Bronchial epithelial cell (primary cell): Measurements from ENCODE around the gene RUSF1. TPM values are rescaled to one million over a fixed set of nuclear protein-coding genes. Genes with fewer than 3 reads are reported as not detected.

Experiments
- DNase-seq: peaks from one replicate; pipeline ENCODE4 v3.0.0-alpha.2; 2010; ENCODE audit warnings: low read depth
- FAIRE-seq: peaks from 2 replicates; lab custom pipeline; 2011; peaks lifted over from hg19 to GRCh38; lab: Jason Lieb, UNC
- H3K27me3 ChIP-seq: 2 replicates; pipeline ENCODE4 v1.5.1; 2011; ENCODE audit warnings: low read length; ENCODE audit not compliant: control insufficient read depth, insufficient read depth
- H3K36me3 ChIP-seq: 2 replicates; pipeline ENCODE4 v1.5.1; 2011; ENCODE audit warnings: low read length; ENCODE audit not compliant: control insufficient read depth, insufficient read depth
- H3K4me3 ChIP-seq: 2 replicates; pipeline ENCODE4 v1.5.1; 2011; ENCODE audit warnings: mild to moderate bottlenecking, low read depth, low read length, control low read depth
- total RNA-seq: library from RNA; depleted of rRNA; stranded (reverse); fragments of >200 nt; gene quantifications from 2 replicates; pipeline ENCODE4 v1.2.1, GENCODE V29; 2014
- TF ChIP-seq, protein P1 (sequence below): IDR thresholded peaks from 2 replicates; pipeline ENCODE4 v1.5.1; 2011; ENCODE audit warnings: mild to moderate bottlenecking, moderate library complexity, low read length, control low read depth, inconsistent platforms; ENCODE audit not compliant: insufficient read depth, severe bottlenecking

RUSF1 gene
- total RNA-seq, 1 donor from 2014 or later, result 26.9 TPM

DNA sequence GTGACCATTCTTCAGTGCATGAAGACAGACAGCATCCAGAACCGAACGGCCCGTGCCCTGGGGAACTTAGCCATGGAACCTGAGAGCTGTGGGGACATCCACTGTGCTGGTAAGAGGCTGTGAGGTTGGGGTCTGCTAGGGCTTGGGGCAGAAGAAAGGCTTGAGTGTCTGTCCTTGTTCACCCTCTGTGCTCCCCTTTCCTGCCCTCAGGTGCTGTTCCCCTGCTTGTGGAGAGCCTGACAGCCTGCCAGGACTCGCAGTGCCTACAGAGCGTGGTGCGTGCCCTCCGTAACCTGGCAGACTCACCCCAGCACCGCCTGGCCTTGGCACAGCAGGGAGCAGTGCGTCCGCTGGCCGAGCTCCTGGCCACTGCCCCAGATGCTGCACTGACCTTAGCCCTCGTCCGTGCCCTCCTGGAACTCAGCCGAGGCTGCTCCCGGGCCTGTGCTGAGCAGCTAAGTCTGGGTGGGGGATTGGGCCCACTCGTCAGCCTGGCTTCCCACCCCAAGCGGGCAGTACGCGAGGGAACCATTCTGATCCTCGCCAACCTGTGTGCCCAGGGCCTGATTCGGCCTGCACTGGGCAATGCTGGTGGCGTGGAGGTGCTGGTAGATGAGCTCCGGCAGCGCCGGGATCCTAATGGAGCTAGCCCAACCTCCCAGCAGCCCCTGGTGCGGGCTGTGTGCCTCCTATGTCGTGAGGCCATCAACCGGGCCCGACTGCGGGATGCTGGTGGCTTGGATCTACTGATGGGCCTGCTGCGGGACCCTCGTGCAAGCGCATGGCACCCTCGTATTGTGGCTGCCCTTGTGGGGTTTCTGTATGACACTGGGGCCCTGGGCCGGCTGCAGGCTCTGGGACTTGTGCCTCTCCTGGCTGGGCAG lies 46.0 kb downstream of the RUSF1 start:
- no peak for FAIRE-seq
- Histone ChIP-seq H3K4me3 (no peak overlapping the region), H3K36me3 (peaks cover 11% of the 10 kb centered on the region), H3K27me3 (no peaks in the 10 kb centered on the region)
- DNase-seq, result no peak
- TF ChIP-seq, protein P1, sequence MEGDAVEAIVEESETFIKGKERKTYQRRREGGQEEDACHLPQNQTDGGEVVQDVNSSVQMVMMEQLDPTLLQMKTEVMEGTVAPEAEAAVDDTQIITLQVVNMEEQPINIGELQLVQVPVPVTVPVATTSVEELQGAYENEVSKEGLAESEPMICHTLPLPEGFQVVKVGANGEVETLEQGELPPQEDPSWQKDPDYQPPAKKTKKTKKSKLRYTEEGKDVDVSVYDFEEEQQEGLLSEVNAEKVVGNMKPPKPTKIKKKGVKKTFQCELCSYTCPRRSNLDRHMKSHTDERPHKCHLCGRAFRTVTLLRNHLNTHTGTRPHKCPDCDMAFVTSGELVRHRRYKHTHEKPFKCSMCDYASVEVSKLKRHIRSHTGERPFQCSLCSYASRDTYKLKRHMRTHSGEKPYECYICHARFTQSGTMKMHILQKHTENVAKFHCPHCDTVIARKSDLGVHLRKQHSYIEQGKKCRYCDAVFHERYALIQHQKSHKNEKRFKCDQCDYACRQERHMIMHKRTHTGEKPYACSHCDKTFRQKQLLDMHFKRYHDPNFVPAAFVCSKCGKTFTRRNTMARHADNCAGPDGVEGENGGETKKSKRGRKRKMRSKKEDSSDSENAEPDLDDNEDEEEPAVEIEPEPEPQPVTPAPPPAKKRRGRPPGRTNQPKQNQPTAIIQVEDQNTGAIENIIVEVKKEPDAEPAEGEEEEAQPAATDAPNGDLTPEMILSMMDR, result no peak

DNA sequence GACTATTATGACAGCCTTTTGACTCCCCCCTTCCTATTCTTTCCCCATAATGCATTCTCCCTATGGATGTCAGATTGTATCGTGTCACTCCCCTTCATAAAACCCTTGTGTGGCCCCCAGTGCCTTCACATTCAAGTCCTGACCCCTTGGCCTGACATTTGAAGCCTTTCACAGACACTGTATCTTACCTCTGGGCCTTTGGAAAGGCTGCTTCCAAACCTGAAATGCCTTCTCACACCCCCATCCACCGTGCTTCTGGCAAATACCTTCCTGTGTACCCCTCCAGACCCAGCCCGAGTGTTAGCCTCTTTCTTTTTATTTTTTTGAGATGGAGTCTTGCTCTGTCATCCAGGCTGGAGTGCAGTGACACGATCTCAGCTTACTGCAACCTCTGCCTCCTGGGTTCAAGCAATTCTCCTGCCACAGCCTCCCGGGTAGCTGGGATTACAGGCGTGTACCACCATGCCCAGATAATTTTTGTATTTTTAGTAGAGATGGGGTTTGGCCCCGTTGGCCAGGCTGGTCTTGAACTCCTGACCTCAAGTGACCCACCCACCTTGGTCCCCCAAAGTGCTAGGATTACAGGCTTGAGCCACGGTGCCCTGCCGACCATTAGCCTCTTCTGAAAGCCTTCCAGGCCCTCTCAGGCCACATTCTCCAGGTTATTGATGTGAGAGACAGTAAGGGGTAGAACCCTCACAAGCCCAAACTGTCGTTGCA lies 46.8 kb downstream of the RUSF1 start:
- H3K4me3 ChIP-seq, result no peak overlapping the region
- DNase-seq, result no peak
- peaks cover 11% of the 10 kb centered on the region for H3K36me3 ChIP-seq
- no peak for FAIRE-seq
- no peaks in the 10 kb centered on the region for H3K27me3 ChIP-seq
- TF ChIP-seq, protein P1, result no peak

DNA sequence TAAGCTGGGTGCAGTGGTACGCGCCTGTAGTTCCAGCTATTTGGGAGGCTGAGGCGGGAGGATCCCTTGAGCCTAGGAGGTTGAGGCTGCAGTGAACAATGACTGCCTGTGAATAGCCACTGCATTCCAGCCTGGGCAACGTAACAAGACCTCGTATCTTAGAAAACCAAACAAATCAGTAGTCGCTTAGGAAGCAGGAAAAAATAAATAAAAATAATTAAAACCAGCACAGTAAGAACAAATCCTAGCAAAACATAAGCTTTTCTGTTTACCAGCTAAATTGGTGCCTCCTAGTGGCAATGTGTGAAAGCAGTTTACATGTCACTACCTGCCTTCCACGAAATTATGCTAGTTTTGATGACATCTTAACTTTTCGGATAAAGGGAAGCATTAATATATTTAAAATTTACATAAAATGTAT lies 47.6 kb downstream of the RUSF1 start:
- TF ChIP-seq, protein P1, result peak; percentile 71
- H3K4me3 ChIP-seq, result no peak overlapping the region
- peaks cover 8% of the 10 kb centered on the region for H3K36me3 ChIP-seq
- no peaks in the 10 kb centered on the region for H3K27me3 ChIP-seq
- DNase-seq, result peak; percentile 66
- FAIRE-seq, result no peak

DNA sequence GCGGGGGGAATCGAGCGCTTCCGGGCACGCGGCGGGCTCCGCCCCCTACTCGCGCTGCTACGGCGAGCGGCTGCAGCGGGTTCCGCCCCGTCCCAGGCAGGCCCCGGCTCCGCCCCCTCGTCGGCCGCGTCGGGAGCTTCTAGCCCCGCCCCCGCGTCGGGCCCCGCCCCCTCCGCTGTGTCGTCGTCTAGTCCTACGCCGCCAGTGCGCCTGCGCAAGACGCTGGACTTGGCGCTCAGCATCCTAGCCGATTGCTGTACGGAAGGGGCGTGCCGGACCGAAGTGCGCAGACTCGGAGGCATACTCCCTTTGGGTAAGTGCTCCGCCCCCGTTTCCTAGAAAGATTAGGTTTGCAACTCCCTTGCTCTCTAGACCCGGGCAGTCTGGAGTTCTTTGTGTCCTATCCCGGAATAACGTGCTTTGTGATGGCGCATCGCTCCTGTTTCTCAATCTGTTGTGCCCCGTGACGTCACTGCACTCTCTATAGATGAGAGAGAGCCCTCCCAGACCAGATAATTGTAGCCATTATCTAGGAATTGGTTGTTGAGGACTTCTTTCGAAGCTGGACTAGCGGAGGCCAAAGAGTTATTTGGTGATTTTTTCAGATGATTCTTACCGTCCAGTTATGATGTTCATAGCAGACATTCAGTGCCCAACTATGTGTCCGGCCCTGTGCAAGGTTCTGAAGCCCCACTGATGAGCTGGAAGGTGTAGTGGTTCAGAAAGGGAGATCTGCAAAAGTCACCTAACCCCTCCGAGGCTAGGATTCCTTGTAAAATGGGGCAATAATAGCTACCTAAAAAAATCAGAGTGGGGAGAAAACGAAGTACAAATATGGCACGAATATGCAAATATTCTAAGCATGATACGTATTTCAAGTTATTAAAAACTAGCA lies 48.3 kb downstream of the RUSF1 start:
- TF ChIP-seq, protein P1, result no peak
- no peak for FAIRE-seq
- DNase-seq, result peak; percentile 98
- Histone ChIP-seq H3K36me3 (peaks cover 8% of the 10 kb centered on the region), H3K4me3 (peak overlapping the region; percentile 83), H3K27me3 (no peaks in the 10 kb centered on the region)

DNA sequence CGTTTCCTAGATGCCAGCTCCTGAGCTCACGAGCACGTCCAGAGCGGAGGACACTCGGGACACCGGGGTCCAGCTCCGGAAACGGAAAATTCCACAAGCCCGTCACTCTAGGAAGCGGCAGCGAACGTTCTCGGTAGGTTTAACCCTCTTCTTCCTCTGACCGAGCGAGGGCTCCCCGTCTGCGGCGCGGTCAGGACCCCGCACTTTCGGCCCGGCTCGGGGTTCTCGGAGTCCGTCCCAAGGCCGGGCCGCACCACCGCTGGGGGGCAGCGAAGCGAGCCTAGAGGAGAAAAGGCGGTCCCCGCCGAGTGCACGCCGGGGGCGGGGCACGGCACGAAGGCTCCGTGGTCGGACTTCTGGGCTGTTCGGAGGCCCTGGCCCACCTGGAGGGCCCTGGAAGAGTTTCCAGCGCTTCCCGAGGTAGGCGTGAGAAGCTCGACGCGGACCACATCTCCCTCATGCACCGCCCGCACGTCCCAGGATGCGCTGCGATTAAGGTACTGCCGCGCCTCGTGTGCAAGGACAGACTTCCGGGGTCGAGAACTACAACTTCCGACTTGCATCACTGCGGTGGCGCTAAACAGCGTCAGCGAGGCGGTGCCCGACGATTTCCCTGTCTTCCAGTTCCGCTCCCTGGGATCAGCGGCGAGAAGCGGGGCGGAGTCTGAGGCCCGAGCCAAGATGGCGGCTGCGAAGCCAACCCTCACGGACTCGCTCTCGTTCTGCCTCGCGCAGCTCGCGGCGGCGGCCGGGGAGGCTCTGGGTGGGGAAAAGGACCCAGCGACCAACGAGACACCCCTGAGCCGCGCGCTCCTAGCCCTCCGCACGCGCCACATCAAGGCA lies 49.1 kb downstream of the RUSF1 start, which contains the start of gene ARMC5:
ARMC5 (plus strand) TSS at position 658 of the 843 bp plus-strand sequence; CDS start at position 682, 24 bp downstream.
- Histone ChIP-seq H3K27me3 (no peaks in the 10 kb centered on the region), H3K36me3 (peaks cover 8% of the 10 kb centered on the region), H3K4me3 (peak within 1 kb of the TSS; percentile 83)
- FAIRE-seq (no peak), DNase-seq (peak; percentile 94)
- TF ChIP-seq, protein P1, result peak; percentile 74
